Endothelial cell of umbilical vein (primary cell): ENCODE measurements around the gene PPP4C. TPM values are rescaled to one million over a fixed set of nuclear protein-coding genes. Genes with fewer than 3 reads are reported as not detected.

Experiments used
- BruUV-seq: library from RNA; stranded (reverse); fragments of 400-500 nt; replicated peaks from 2 replicates; lab custom pipeline; 2021; lab: Mats Ljungman, UMichigan
- CTCF ChIA-PET: fragments of 300-600, 350-600 bp; sonication (Branson Sonifier 250); formaldehyde crosslinking; loops from one replicate; lab custom pipeline; 2021; ENCODE audit warnings: antibody characterized with exemption, inconsistent platforms; lab: Charles Lee
- POLR2A ChIA-PET: fragments of 300-600, 350-600 bp; sonication (Branson Sonifier 250); formaldehyde crosslinking; loops from one replicate; lab custom pipeline; 2021; ENCODE audit warnings: antibody characterized with exemption, inconsistent platforms; lab: Charles Lee
- DNase-seq: peaks from one replicate; pipeline ENCODE4 v3.0.0-alpha.2; 2011; ENCODE audit warnings: low read depth, low spot score
- FAIRE-seq: peaks from 2 replicates; lab custom pipeline; 2011; peaks lifted over from hg19 to GRCh38; lab: Jason Lieb, UNC
- H2AFZ ChIP-seq: 2 replicates; pipeline ENCODE4 v1.6.0; 2012; ENCODE audit warnings: low read depth, low read length, control low read depth, inconsistent platforms
- H3K27ac ChIP-seq: 2 replicates; pipeline ENCODE4 v1.5.1; 2011; ENCODE audit warnings: low read depth, mild to moderate bottlenecking, control low read depth, low read length, moderate library complexity; ENCODE audit not compliant: insufficient read depth
- H3K27me3 ChIP-seq, 2 experiments: 2 replicates each; pipeline versions ENCODE4 v1.6.0 to v1.6.1; 2011; ENCODE audit warnings: low read length in 2 of 2, mixed read lengths in 1 of 2; ENCODE audit not compliant: control insufficient read depth in 2 of 2, insufficient read depth in 2 of 2
- H3K36me3 ChIP-seq, 2 experiments: 2 replicates in 1 of 2; 3 replicates in 1 of 2; pipeline ENCODE4 v1.5.1; 2011; ENCODE audit warnings: low read length in 2 of 2, mild to moderate bottlenecking in 1 of 2, moderate library complexity in 1 of 2; ENCODE audit not compliant: control insufficient read depth in 2 of 2, insufficient read depth in 2 of 2; ENCODE audit errors: extremely low read depth in 1 of 2
- H3K4me1 ChIP-seq: 3 replicates; pipeline ENCODE4 v1.5.1; 2011; ENCODE audit warnings: mild to moderate bottlenecking, low read length; ENCODE audit not compliant: control insufficient read depth, insufficient read depth; ENCODE audit errors: extremely low read depth
- H3K4me2 ChIP-seq: 2 replicates; pipeline ENCODE4 v1.6.1; 2011; ENCODE audit warnings: low read length, control low read depth, mixed read lengths; ENCODE audit not compliant: insufficient read depth
- H3K4me3 ChIP-seq, 3 experiments: fragments of 200-600 bp in 1 of 3; sonication (generic), shearing (Covaris generic) in 1 of 3; replicated peaks in 1 of 3; 2 replicates each; pipeline ENCODE4 v1.5.1; 2011 to 2016; ENCODE audit warnings: control low read depth in 3 of 3, low read length in 3 of 3, mild to moderate bottlenecking in 2 of 3, inconsistent platforms in 1 of 3, low read depth in 1 of 3, moderate library complexity in 1 of 3; ENCODE audit not compliant: insufficient read depth in 1 of 3
- H3K79me2 ChIP-seq: 2 replicates; pipeline ENCODE4 v1.6.0; 2012; ENCODE audit warnings: low read length, inconsistent platforms; ENCODE audit not compliant: control insufficient read depth, insufficient read depth
- H3K9ac ChIP-seq: replicated peaks from 2 replicates; pipeline ENCODE3; 2011; ENCODE audit warnings: low read length, control low read depth; ENCODE audit not compliant: insufficient read depth; ENCODE audit errors: extremely low read depth
- H3K9me1 ChIP-seq: replicated peaks from 3 replicates; pipeline ENCODE4 v1.6.0; 2011; ENCODE audit warnings: mild to moderate bottlenecking, low read length; ENCODE audit not compliant: control insufficient read depth, insufficient read depth; ENCODE audit errors: extremely low read depth
- H3K9me3 ChIP-seq: replicated peaks from 2 replicates; pipeline ENCODE4 v1.5.1; 2012; ENCODE audit warnings: low read length, inconsistent platforms; ENCODE audit not compliant: control insufficient read depth, insufficient read depth
- H4K20me1 ChIP-seq: replicated peaks from 2 replicates; pipeline ENCODE3; 2011; ENCODE audit warnings: mild to moderate bottlenecking, low read length; ENCODE audit not compliant: control insufficient read depth, insufficient read depth; ENCODE audit errors: extremely low read depth
- CTCF ChIP-seq, 2 donors: IDR thresholded peaks; 1 replicate in 1 of 2; 2 replicates in 1 of 2; pipeline ENCODE4 v1.5.1; 2011; ENCODE audit warnings: low read length in 2 of 2, mild to moderate bottlenecking in 2 of 2, moderate library complexity in 2 of 2, control low read depth in 1 of 2, inconsistent platforms in 1 of 2, low read depth in 1 of 2; ENCODE audit not compliant: insufficient read depth in 1 of 2; ENCODE audit errors: extremely low read depth in 1 of 2
- EZH2 ChIP-seq: IDR thresholded peaks from 2 replicates; pipeline ENCODE4 v1.6.1; 2012; ENCODE audit warnings: borderline replicate concordance, low read depth, mild to moderate bottlenecking, moderate library complexity, low read length, inconsistent platforms; ENCODE audit not compliant: severe bottlenecking
- FOS ChIP-seq: IDR thresholded peaks from 2 replicates; pipeline ENCODE4 v1.6.1; 2011; ENCODE audit warnings: mild to moderate bottlenecking, low read length, moderate library complexity, borderline replicate concordance; ENCODE audit not compliant: insufficient read depth
- GATA2 ChIP-seq: IDR thresholded peaks from 2 replicates; pipeline ENCODE4 v1.7.0; 2011; ENCODE audit warnings: low read depth, mild to moderate bottlenecking, moderate library complexity, mixed read lengths, low read length; ENCODE audit not compliant: insufficient read length, insufficient read depth
- JUN ChIP-seq: IDR thresholded peaks from 2 replicates; pipeline ENCODE4 v1.6.1; 2011; ENCODE audit warnings: borderline replicate concordance, low read depth; ENCODE audit not compliant: insufficient read length, insufficient read depth
- MAX ChIP-seq: IDR thresholded peaks from 2 replicates; pipeline ENCODE4 v1.6.1; 2011; ENCODE audit not compliant: insufficient read depth, insufficient read length
- MYC ChIP-seq: IDR thresholded peaks from one replicate; pipeline ENCODE4 v1.6.1; 2011; ENCODE audit warnings: mild to moderate bottlenecking, low read depth, low read length
- POLR2A ChIP-seq: IDR thresholded peaks from 2 replicates; pipeline ENCODE4 v1.6.1; 2012; ENCODE audit warnings: low read depth, mild to moderate bottlenecking, control low read depth, low read length
- POLR2AphosphoS5 ChIP-seq: IDR thresholded peaks from 2 replicates; pipeline ENCODE4 v1.6.1; 2012; ENCODE audit warnings: low read depth, mild to moderate bottlenecking, control low read depth, low read length, moderate library complexity; ENCODE audit not compliant: insufficient read depth
- dilution Hi-C: fragments of 300-500 bp; cut with MboI; formaldehyde crosslinking; loops from one replicate; pipeline ENCODE4 v1.15.0; 2019; ENCODE audit warnings: low sequenced_read_pairs; ENCODE audit not compliant: extremely low pct_ligation_motif_present
- intact Hi-C: fragments of 100-400 bp; cut with micrococcal nuclease; formaldehyde crosslinking; loops from one replicate; pipeline ENCODE4 v1.10.0; 2022
- polyA plus RNA-seq, 4 experiments: library from polyadenylated mRNA; depleted of rRNA in 3 of 4; stranded (reverse) in 3 of 4; unstranded in 1 of 4; fragments of >200 nt; gene quantifications; 2 replicates each; pipeline versions ENCODE4 v1.2.1 to v1.2.3, GENCODE V29; 2011 to 2012; ENCODE audit warnings: missing spikeins in 1 of 4
- total RNA-seq: library from RNA; stranded (reverse); gene quantifications from 2 replicates; pipeline ENCODE4 v1.2.3, GENCODE V29; 2021

PPP4C gene
- total and polyA plus RNA-seq, 2 donors (not counting 3 experiments of a cell fraction or from before 2014, with no cell fraction given), result 167 to 327 TPM

- dilution Hi-C loops (no loop called here), intact Hi-C loops (no loop called here)
- H3K27ac ChIP-seq, result no peak overlapping the region
- no peak for DNase-seq
- ChIA-PET POLR2A (no interaction called here), CTCF (interaction anchor here (1.3 kb wide), 1 partner anchor 11 kb away, joined by 4 read pairs; no protein-coding TSS in a partner anchor)
- peaks cover 13% of the 10 kb centered on the region for H3K4me1 ChIP-seq
- H3K27me3 ChIP-seq, result no peaks in the 10 kb centered on the region
- no peak overlapping the region for H3K4me3 ChIP-seq
- no TSS peak for BruUV-seq
- no peaks in the 10 kb centered on the region for H3K9me3 ChIP-seq
- H2AFZ ChIP-seq, result no peak overlapping the region
- H3K4me2 ChIP-seq, result no peak overlapping the region
- H3K79me2 ChIP-seq, result no peaks in the 10 kb centered on the region
- TF ChIP-seq POLR2A (no peak), EZH2 (no peak), MAX (no peak), FOS (no peak), CTCF (IDR thresholded peaks at IDR 0.05; ENCODE audit: extremely low read depth in 1 of 2, insufficient read depth in 1 of 2, low read depth in 1 of 2, low read length in 2 of 2) (no peak), MYC (no peak), GATA2 (no peak), POLR2AphosphoS5 (no peak), JUN (no peak)
- H4K20me1 ChIP-seq, result no peaks in the 10 kb centered on the region
- peaks cover 13 to 19% of the 10 kb centered on the region in 2 experiments for H3K36me3 ChIP-seq
- no peak overlapping the region for H3K9ac ChIP-seq
- no peak for FAIRE-seq
- H3K9me1 ChIP-seq, result no peaks in the 10 kb centered on the region
These were observed 12.5 kb downstream of the PPP4C start for GRCh38 chr16:30088237-30088831.
